GM12891 (cell line): ENCODE measurements around the gene GALP.

Experiments
- PAX5 ChIP-seq: IDR thresholded peaks from 2 replicates; pipeline ENCODE4 v1.6.1; 2011; ENCODE audit warnings: low read length, moderate library complexity, mild to moderate bottlenecking; ENCODE audit not compliant: insufficient read depth, severe bottlenecking
- POLR2A ChIP-seq: IDR thresholded peaks from 2 replicates; pipeline ENCODE4 v1.6.1; 2011; ENCODE audit warnings: low read depth, low read length, control low read depth
- POLR2AphosphoS5 ChIP-seq: IDR thresholded peaks from 2 replicates; pipeline ENCODE4 v1.6.1; 2011; ENCODE audit warnings: low read depth, low read length, control low read depth
- POU2F2 ChIP-seq: IDR thresholded peaks from 2 replicates; pipeline ENCODE4 v1.6.1; 2011; ENCODE audit warnings: low read depth, mild to moderate bottlenecking, control low read depth, low read length, moderate library complexity
- SPI1 ChIP-seq: IDR thresholded peaks from 2 replicates; pipeline ENCODE4 v1.6.1; 2011; ENCODE audit warnings: low read depth, low read length, control low read depth
- TAF1 ChIP-seq: IDR thresholded peaks from 2 replicates; pipeline ENCODE4 v1.6.1; 2011; ENCODE audit warnings: low read depth, low read length, control low read depth

DNA sequence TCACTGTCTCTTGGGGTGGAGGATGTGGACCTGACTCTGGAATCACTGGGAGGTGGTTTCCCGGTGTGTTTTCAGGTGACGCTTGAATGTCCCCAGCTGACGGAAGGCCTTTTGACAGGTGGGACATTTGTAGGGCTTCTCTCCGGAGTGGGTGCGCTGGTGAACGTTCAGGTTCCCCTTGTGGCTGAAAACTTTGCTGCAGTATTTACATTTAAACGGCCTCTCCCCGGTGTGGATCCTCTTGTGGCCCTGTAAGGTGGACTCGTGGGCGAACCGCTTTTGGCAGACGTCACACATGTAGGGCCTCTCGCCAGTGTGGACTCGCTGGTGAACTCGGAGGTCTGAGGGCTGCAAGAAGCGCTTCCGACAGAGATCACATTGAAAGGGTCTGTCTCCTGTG is 14.0 kb downstream of the GALP start:
- TF ChIP-seq POLR2A: no peak
- TF ChIP-seq POLR2AphosphoS5: no peak
- TF ChIP-seq SPI1: no peak
- TF ChIP-seq TAF1: no peak
- TF ChIP-seq PAX5: no peak
- TF ChIP-seq POU2F2: no peak
